Activated CD8-positive, alpha-beta T cell treated with anti-CD3 and anti-CD28 coated beads for 36 hours (primary cell): ENCODE results near the gene ASTN2. TPM values are rescaled to one million over a fixed set of nuclear protein-coding genes. Genes with fewer than 3 reads are reported as not detected.

Experiments used
- ATAC-seq: fragments of 200-7000 bp; cut with Tn5 transposase; one replicate; pipeline ENCODE4 v1.10.0; 2021; ENCODE audit warnings: mild to moderate bottlenecking, moderate library complexity
- CTCF ChIA-PET: fragments of 350-600 bp; sonication (Branson Sonifier 250); formaldehyde crosslinking; loops from one replicate; lab custom pipeline; 2021; ENCODE audit warnings: antibody characterized with exemption; lab: Charles Lee
- POLR2A ChIA-PET: fragments of 350-600 bp; sonication (Branson Sonifier 250); formaldehyde crosslinking; loops from one replicate; lab custom pipeline; 2021; ENCODE audit warnings: antibody characterized with exemption; lab: Charles Lee
- DNase-seq: peaks from one replicate; pipeline ENCODE4 v3.0.0-alpha.2; 2020
- H3K27ac Mint-ChIP-seq: one replicate; pipeline ENCODE4 v1.8.0; 2021; ENCODE audit warnings: mild to moderate bottlenecking, mixed read lengths
- H3K27me3 Mint-ChIP-seq: one replicate; pipeline ENCODE4 v1.8.0; 2021; ENCODE audit warnings: mixed read lengths
- H3K36me3 Mint-ChIP-seq: one replicate; pipeline ENCODE4 v1.8.0; 2021; ENCODE audit warnings: low read depth, mixed read lengths
- H3K4me1 Mint-ChIP-seq: one replicate; pipeline ENCODE4 v1.8.0; 2021; ENCODE audit warnings: low read depth, mixed read lengths
- H3K4me3 Mint-ChIP-seq: one replicate; pipeline ENCODE4 v1.8.0; 2021; ENCODE audit warnings: mild to moderate bottlenecking, moderate library complexity, mixed read lengths
- H3K9me3 Mint-ChIP-seq: one replicate; pipeline ENCODE4 v1.8.0; 2021; ENCODE audit warnings: mixed read lengths
- intact Hi-C: fragments of 100-400 bp; cut with micrococcal nuclease; formaldehyde crosslinking; loops from one replicate; pipeline ENCODE4 v1.10.0; 2022
- total RNA-seq, 2 experiments: library from RNA; stranded (reverse); gene quantifications; one replicate each; pipeline ENCODE4 v1.2.3, GENCODE V29; 2021
- TF ChIP-seq, protein P1 (sequence below): fragments of 200-600 bp; IDR thresholded peaks from one replicate; pipeline ENCODE4 v1.8.0; 2022; ENCODE audit warnings: antibody characterized with exemption, mild to moderate bottlenecking

ASTN2 gene
- total RNA-seq, 2 experiments from 2014 or later = 5.2 to 5.7 TPM

- DNase-seq = no peak
- intact Hi-C loops = no loop called here
- peaks cover 2% of the 10 kb centered on the region for H3K27me3 Mint-ChIP-seq
- TF ChIP-seq, protein P1, sequence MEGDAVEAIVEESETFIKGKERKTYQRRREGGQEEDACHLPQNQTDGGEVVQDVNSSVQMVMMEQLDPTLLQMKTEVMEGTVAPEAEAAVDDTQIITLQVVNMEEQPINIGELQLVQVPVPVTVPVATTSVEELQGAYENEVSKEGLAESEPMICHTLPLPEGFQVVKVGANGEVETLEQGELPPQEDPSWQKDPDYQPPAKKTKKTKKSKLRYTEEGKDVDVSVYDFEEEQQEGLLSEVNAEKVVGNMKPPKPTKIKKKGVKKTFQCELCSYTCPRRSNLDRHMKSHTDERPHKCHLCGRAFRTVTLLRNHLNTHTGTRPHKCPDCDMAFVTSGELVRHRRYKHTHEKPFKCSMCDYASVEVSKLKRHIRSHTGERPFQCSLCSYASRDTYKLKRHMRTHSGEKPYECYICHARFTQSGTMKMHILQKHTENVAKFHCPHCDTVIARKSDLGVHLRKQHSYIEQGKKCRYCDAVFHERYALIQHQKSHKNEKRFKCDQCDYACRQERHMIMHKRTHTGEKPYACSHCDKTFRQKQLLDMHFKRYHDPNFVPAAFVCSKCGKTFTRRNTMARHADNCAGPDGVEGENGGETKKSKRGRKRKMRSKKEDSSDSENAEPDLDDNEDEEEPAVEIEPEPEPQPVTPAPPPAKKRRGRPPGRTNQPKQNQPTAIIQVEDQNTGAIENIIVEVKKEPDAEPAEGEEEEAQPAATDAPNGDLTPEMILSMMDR = no peak
- H3K36me3 Mint-ChIP-seq = no peaks in the 10 kb centered on the region
- no peak overlapping the region for H3K27ac Mint-ChIP-seq
- ChIA-PET CTCF (no interaction called here), POLR2A (interaction anchor here (0.5 kb wide), 1 partner anchor 298 kb away, joined by 3 read pairs; no protein-coding TSS in a partner anchor)
- ATAC-seq = no peak
- H3K4me1 Mint-ChIP-seq = no peaks in the 10 kb centered on the region
- H3K9me3 Mint-ChIP-seq = peaks cover 2% of the 10 kb centered on the region
- no peak overlapping the region for H3K4me3 Mint-ChIP-seq
Measured at GRCh38 chr9:117035546-117035945, 379.3 kb downstream of the ASTN2 start.

DNA sequence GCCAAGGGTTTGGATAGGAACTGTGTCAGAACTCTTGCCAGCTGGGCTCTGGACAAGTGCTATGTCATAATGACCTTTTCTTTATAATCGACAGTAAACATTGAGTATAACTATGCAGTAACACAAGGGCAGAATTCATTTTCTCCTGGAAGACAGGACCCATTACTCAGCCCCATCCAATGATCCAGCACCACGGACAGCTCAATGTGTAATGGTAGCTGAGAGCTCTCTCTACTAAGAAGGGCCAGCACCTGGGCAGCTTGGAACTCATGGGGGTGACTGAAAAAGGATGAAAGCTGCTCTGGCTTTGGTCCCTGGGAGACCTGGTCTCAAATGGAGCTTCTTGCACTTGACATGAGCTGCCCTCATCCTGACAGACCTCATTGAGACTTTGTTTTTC is 380.0 kb downstream of the ASTN2 start:
- ChIA-PET POLR2A (no interaction called here), CTCF (no interaction called here)
- intact Hi-C loops = no loop called here
- DNase-seq (no peak), ATAC-seq (no peak)
- Mint-ChIP-seq H3K27me3 (no peaks in the 10 kb centered on the region), H3K4me3 (no peak overlapping the region), H3K27ac (no peak overlapping the region), H3K4me1 (no peaks in the 10 kb centered on the region), H3K36me3 (no peaks in the 10 kb centered on the region), H3K9me3 (peaks cover 2% of the 10 kb centered on the region)
- TF ChIP-seq, protein P1 = no peak

DNA sequence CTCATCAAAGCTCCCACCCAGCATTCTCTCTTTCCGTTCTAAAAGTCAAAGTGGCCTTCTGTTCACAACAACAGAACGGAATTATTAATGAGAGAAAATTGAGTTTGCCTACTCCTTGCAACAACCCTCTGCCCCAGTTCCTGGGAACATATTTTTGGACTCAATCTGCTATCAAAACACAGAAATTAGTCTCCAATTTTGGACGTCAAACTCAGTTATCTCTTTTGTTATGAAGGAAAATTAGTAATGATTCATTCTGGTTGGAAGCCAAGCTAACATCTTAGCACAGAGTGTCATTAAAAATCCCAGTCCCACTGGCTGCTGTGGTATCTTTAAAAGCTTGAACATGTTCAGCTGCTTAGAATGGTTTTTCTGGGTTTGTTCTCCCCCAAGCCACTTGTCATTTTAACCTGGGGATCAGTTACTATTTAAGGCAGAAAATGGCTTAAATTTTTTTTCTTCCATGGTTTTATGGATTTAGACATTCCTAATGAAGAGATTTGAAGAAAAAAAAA is 384.5 kb downstream of the ASTN2 start:
- TF ChIP-seq, protein P1 = no peak
- ATAC-seq (no peak), DNase-seq (no peak)
- H3K27ac Mint-ChIP-seq = no peak overlapping the region
- POLR2A ChIA-PET = no interaction called here
- H3K4me1 Mint-ChIP-seq = no peaks in the 10 kb centered on the region
- no peak overlapping the region for H3K4me3 Mint-ChIP-seq
- CTCF ChIA-PET = no interaction called here
- no peaks in the 10 kb centered on the region for H3K36me3 Mint-ChIP-seq
- peaks cover 2% of the 10 kb centered on the region for H3K9me3 Mint-ChIP-seq
- no peaks in the 10 kb centered on the region for H3K27me3 Mint-ChIP-seq
- intact Hi-C loops = no loop called here

- no peaks in the 10 kb centered on the region for H3K27me3 Mint-ChIP-seq
- no peak overlapping the region for H3K4me3 Mint-ChIP-seq
- ChIA-PET CTCF (no interaction called here), POLR2A (no interaction called here)
- no peaks in the 10 kb centered on the region for H3K4me1 Mint-ChIP-seq
- intact Hi-C loops = no loop called here
- no peak overlapping the region for H3K27ac Mint-ChIP-seq
- H3K36me3 Mint-ChIP-seq = no peaks in the 10 kb centered on the region
- TF ChIP-seq, protein P1 = no peak
- DNase-seq (no peak), ATAC-seq (no peak)
- H3K9me3 Mint-ChIP-seq = peaks cover 2% of the 10 kb centered on the region
Measured at GRCh38 chr9:117029341-117029740, 385.5 kb downstream of the ASTN2 start.

DNA sequence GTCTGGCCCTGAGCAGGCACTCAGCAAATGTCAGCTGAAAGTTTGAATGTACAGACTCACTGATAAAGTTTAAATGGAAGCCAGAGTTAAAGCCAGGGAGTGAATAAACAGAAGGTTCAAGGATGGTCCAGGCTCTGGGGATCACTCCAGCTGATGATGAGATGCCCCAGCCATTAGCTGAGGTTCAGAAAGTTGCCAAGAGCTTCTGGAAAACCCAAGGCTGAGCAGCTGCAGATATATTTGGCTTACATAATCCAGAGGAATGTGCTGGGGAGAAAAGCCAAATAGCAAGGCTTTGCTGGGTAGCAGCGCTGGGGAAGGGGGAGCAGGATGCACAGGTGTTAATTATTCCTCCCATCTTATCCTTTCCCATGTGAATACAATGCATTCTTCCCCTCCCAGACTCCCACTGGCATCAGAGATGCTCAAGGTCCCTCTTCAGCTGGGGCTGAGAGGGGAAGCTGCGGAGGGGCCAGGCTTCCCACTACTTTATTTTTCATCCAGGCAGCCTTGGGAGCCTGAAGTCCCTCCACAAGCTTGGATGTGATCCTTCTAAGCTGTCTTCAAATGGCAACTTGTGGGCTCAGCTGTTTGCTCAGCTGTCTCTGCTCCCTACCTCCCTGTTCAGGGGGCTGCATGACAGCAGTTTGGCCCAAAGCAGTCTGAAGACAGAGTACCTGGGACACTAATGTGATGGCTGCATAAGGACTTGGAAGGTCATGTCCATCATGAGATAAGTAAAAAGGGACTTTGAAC is 386.6 kb downstream of the ASTN2 start:
- CTCF ChIA-PET = no interaction called here
- no peaks in the 10 kb centered on the region for H3K4me1 Mint-ChIP-seq
- no peak overlapping the region for H3K4me3 Mint-ChIP-seq
- TF ChIP-seq, protein P1 = no peak
- no peaks in the 10 kb centered on the region for H3K27me3 Mint-ChIP-seq
- ATAC-seq (no peak), DNase-seq (no peak)
- peaks cover 2% of the 10 kb centered on the region for H3K9me3 Mint-ChIP-seq
- H3K36me3 Mint-ChIP-seq = no peaks in the 10 kb centered on the region
- intact Hi-C loops = no loop called here
- no peak overlapping the region for H3K27ac Mint-ChIP-seq
- POLR2A ChIA-PET = no interaction called here
